ENCODE measurements around the gene NCOA1. TPM values are rescaled to one million over a fixed set of nuclear protein-coding genes. Genes with fewer than 3 reads are reported as not detected.
A peak's percentile ranks its signal among the peaks of the same experiment; 100 is the strongest.
"Not testable (repeated sequence)": the region's sequence is repeated elsewhere in the genome, so short reads cannot be mapped to it uniquely, and the experiment has no call there.

NCOA1 gene
- total RNA-seq, 1 experiment from 2014 or later: 4.1 TPM

DNA sequence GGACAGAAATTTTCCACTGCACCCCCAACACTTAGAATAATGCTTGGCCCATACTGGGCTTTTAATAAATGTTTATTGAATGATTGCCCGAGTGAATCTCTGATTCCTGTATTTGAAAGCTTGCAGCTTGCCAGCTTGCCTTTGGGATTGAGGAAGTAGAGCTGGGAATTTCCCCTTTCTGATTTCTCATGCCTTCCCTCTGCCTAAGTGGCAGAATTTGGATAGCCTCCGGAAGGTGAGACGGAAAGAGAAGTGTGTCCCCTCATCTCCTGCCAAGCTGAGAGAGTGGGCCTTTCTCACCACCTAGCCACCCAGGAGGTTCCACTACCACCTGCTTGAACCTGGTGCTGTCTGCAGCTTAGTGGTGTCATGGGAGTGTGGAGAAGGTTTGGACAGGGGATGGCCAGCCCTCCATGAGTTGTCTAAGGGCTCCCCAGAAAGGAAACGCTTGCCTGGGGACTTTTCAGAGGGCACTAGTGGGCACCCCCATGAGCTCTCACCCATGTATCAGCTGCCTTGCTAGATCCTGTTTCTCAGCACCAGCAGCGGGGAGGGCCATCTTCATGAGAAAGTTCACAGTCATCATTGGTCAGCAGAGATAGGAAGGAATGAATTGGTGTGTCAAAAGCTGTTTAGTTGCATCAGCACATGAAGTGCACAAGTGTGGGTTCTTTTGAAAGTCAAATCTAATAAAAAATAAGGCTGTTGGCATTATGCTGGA lies 8.6 kb upstream of the NCOA1 start:
- H3K4me2 ChIP-seq (ENCODE audit: low read depth, low read length, poor library complexity, severe bottlenecking): no peak overlapping the region

DNA sequence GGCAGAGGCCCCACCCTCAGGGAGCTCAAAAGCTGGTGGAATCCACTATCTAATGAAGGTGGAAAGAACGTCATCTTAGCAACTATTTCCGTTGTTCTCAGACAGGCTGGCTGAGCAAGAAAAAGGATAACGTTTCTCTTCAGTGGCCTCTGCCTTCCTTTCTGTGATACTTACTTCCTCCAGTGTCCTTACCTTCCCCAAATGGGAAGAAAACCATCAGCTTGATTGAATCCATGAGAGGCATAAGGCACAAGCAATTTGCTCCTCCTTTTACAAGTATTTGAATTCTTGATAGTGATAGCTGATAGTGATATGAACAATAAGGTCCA lies 8.1 kb upstream of the NCOA1 start:
- no peaks in the 10 kb centered on the region for H3K27me3 ChIP-seq (ENCODE audit: low read length)
- H3K4me1 ChIP-seq (ENCODE audit: low read length): no peaks in the 10 kb centered on the region
- H3K36me3 ChIP-seq (ENCODE audit: insufficient read depth, low read length): no peaks in the 10 kb centered on the region
- no peak overlapping the region for H3K4me2 ChIP-seq (ENCODE audit: low read depth, low read length, poor library complexity, severe bottlenecking)
- no peak overlapping the region for H3K27ac ChIP-seq (ENCODE audit: low read length)
- no peaks in the 10 kb centered on the region for H3K9me2 ChIP-seq (replicated peaks; ENCODE audit: insufficient read depth, low read length)
- no peak overlapping the region for H2AFZ ChIP-seq (ENCODE audit: low read length)
- H3K9me3 ChIP-seq (ENCODE audit: low read length): no peaks in the 10 kb centered on the region; the same call in 1 of the 2 replicates
- no peaks in the 10 kb centered on the region for H4K20me1 ChIP-seq (ENCODE audit: insufficient read depth, low read depth, low read length)
- no peak overlapping the region for H3K9ac ChIP-seq (ENCODE audit: low read length)
- no peaks in the 10 kb centered on the region for H3K79me2 ChIP-seq (ENCODE audit: low read length)
- DNase-seq: no peak
- H3K4me3 ChIP-seq (ENCODE audit: low read length): no peak overlapping the region

More for the DNA sequence above, 8.6 kb upstream of the NCOA1 start:
- Histone ChIP-seq H3K27me3 (ENCODE audit: low read length) (no peaks in the 10 kb centered on the region), H3K9me3 (ENCODE audit: low read length) (no peaks in the 10 kb centered on the region; the same call in 1 of the 2 replicates), H3K79me2 (ENCODE audit: low read length) (no peaks in the 10 kb centered on the region), H3K9me2 (replicated peaks; ENCODE audit: insufficient read depth, low read length) (no peaks in the 10 kb centered on the region), H4K20me1 (ENCODE audit: insufficient read depth, low read depth, low read length) (no peaks in the 10 kb centered on the region), H3K36me3 (ENCODE audit: insufficient read depth, low read length) (no peaks in the 10 kb centered on the region), H3K4me1 (ENCODE audit: low read length) (no peaks in the 10 kb centered on the region), H3K27ac (ENCODE audit: low read length) (no peak overlapping the region), H3K4me3 (ENCODE audit: low read length) (no peak overlapping the region), H3K9ac (ENCODE audit: low read length) (no peak overlapping the region), H2AFZ (ENCODE audit: low read length) (no peak overlapping the region)
- no peak for DNase-seq

DNA sequence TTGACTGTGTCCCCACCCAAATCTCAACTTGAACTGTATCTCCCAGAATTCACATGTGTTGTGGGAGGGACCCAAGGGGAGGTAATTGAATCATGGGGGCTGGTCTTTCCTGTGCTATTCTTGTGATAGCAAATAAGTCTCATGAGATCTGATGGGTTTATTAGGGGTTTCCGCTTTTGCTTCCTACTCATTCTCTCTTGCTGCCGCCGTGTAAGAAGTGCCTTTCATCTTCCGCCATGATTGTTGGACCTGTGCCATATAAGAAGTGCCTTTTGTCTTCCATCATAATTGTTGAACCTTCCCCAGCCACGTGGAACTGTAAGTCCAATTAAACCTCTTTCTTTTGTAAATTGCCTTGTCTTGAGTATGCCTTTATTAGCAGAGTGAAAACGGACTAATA lies 6.4 kb upstream of the NCOA1 start:
- H3K9me2 ChIP-seq (replicated peaks; ENCODE audit: insufficient read depth, low read length); H4K20me1 ChIP-seq (ENCODE audit: insufficient read depth, low read depth, low read length); DNase-seq; H3K9me3 ChIP-seq (ENCODE audit: low read length); H2AFZ ChIP-seq (ENCODE audit: low read length); H3K9ac ChIP-seq (ENCODE audit: low read length); H3K27me3 ChIP-seq (ENCODE audit: low read length); H3K4me2 ChIP-seq (ENCODE audit: low read depth, low read length, poor library complexity, severe bottlenecking); H3K79me2 ChIP-seq (ENCODE audit: low read length); H3K27ac ChIP-seq (ENCODE audit: low read length); H3K4me3 ChIP-seq (ENCODE audit: low read length); H3K36me3 ChIP-seq (ENCODE audit: insufficient read depth, low read length); H3K4me1 ChIP-seq (ENCODE audit: low read length): not testable (repeated sequence)

DNA sequence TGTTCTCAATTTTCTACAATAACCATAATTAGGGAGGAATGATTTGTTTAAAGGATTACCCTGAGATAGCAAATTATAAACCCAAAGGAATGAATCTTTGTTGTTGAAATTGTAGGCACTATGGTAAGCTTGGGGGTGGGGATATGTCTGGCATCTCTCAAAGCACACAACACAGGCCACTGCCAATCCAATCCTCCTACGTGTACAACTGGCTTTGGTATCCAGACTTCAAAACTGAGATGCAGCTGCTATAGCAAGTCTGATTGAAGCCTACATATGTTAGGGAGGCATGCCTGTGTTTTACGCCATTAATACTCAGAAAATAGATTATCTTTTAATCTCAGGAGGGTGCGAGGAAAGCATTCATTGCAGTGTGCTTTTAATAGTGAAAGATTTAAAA lies 5.9 kb upstream of the NCOA1 start:
- Histone ChIP-seq H3K36me3 (ENCODE audit: insufficient read depth, low read length) (no peaks in the 10 kb centered on the region), H3K4me1 (ENCODE audit: low read length) (peaks cover 9% of the 10 kb centered on the region), H3K4me3 (ENCODE audit: low read length) (no peak overlapping the region), H3K9me3 (ENCODE audit: low read length) (no peaks in the 10 kb centered on the region; the same call in 1 of the 2 replicates), H3K9me2 (replicated peaks; ENCODE audit: insufficient read depth, low read length) (no peaks in the 10 kb centered on the region), H3K79me2 (ENCODE audit: low read length) (no peaks in the 10 kb centered on the region), H3K4me2 (ENCODE audit: low read depth, low read length, poor library complexity, severe bottlenecking) (no peak overlapping the region), H3K27ac (ENCODE audit: low read length) (no peak overlapping the region), H3K9ac (ENCODE audit: low read length) (no peak overlapping the region), H3K27me3 (ENCODE audit: low read length) (no peaks in the 10 kb centered on the region), H2AFZ (ENCODE audit: low read length) (no peak overlapping the region), H4K20me1 (ENCODE audit: insufficient read depth, low read depth, low read length) (no peaks in the 10 kb centered on the region)
- DNase-seq: no peak

DNA sequence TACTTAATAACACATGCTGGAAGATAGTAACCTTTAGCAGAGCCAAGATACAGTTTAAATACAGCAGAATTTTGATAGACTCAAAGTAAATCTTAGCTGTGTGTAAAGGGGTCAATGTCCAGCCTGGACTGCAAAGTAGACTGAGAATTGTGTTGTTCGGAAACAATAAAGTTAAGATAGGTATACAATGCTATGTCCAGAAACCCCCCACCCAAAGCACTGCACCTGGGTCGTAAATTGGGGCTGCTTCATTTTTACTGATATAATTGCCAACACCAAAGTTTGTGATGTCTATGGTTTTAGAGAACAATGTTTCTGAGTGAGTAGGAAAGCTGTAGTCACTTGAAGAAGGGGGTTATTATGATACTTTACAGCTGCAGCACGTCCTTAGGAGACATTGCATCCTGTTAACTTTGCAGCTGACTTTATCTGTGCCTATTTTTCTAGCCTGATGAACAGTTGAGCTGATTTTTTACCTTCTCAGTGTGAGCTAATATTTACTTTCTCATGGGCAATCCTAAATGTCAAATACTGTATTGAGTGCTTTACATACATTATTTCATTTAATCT lies 4.3 kb upstream of the NCOA1 start:
- Histone ChIP-seq H3K4me3 (ENCODE audit: low read length) (no peak overlapping the region), H3K4me1 (ENCODE audit: low read length) (peaks cover 14% of the 10 kb centered on the region), H3K36me3 (ENCODE audit: insufficient read depth, low read length) (no peaks in the 10 kb centered on the region), H3K27me3 (ENCODE audit: low read length) (no peaks in the 10 kb centered on the region), H2AFZ (ENCODE audit: low read length) (no peak overlapping the region), H4K20me1 (ENCODE audit: insufficient read depth, low read depth, low read length) (no peaks in the 10 kb centered on the region), H3K9ac (ENCODE audit: low read length) (no peak overlapping the region), H3K9me2 (replicated peaks; ENCODE audit: insufficient read depth, low read length) (no peaks in the 10 kb centered on the region), H3K4me2 (ENCODE audit: low read depth, low read length, poor library complexity, severe bottlenecking) (no peak overlapping the region), H3K27ac (ENCODE audit: low read length) (no peak overlapping the region), H3K9me3 (ENCODE audit: low read length) (no peaks in the 10 kb centered on the region), H3K79me2 (ENCODE audit: low read length) (no peaks in the 10 kb centered on the region)
- DNase-seq: no peak

DNA sequence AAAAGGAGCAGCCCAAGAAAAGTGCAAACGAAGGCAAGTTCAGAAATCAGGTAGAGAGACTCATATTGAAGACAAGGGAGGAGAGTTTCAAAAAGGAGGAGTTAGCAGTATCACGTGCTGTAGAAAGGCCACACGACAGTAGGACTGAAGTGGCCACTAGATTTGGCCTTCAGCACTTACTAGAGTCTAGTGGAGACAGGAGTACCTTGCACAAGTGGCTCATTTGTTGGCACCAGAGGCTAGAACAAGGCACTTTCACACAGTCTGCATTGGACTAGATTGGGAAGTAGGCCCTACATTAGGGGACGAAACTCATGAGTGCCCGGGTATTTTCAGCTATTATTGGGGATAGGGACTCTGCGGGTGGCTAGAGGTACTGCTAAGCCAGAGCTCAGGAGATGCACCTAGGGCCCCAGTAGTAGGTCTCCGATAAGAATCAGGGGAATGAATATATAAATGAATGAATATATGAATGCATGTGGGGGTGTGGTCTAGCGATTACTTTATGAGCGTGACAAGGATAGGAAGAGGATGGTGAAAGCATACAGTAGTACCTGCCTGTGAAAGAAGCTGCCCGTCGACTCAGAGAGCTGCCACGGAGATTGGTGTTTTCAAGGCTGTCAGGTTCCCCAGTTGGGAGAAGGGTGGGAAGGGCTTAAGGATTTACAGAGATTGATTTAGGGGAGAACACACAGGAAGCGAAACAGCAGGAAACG lies 1.4 kb upstream of the NCOA1 start:
- no peak for DNase-seq

DNA sequence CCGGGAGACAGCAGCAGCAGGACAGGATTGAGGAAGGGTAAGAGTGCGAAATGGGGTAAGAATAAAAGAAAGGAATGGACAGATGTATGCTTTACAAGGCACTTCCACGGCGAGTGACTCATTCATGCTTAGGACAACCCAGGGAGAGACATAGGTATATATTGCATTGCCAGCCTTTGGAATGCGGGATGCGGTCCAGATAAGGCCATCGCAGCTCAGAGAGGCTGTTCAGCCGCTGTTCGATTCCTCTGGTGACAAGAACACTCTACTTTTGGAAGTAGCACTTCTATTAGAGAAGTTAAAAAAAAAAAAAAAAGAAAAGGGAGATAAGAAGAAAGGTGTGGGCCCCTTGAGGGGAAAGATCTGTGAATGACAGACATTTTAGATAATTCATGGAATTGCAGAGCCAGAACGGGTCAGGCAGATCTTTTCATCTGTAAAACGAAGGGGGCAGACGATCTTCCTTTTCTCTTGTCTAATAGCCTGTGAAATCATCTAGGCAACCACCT lies 819 bp upstream of the NCOA1 start:
- no peaks in the 10 kb centered on the region for H3K27me3 ChIP-seq (ENCODE audit: low read length)
- H3K36me3 ChIP-seq (ENCODE audit: insufficient read depth, low read length): no peaks in the 10 kb centered on the region
- peak overlapping the region; percentile 77 for H3K9ac ChIP-seq (ENCODE audit: low read length)
- H3K4me3 ChIP-seq (ENCODE audit: low read length): peak overlapping the region; percentile 69
- DNase-seq: no peak
- H3K4me2 ChIP-seq (ENCODE audit: low read depth, low read length, poor library complexity, severe bottlenecking): peak overlapping the region; percentile 76
- 0 out of 2 replicates have a peak, but pooled peaks cover 8% of the 10 kb centered on the region for H4K20me1 ChIP-seq (ENCODE audit: insufficient read depth, low read depth, low read length)
- H3K79me2 ChIP-seq (ENCODE audit: low read length): no peaks in the 10 kb centered on the region
- no peaks in the 10 kb centered on the region for H3K9me2 ChIP-seq (replicated peaks; ENCODE audit: insufficient read depth, low read length)
- no peak overlapping the region for H3K27ac ChIP-seq (ENCODE audit: low read length)
- peaks cover 20% of the 10 kb centered on the region for H3K4me1 ChIP-seq (ENCODE audit: low read length)
- H2AFZ ChIP-seq (ENCODE audit: low read length): peak overlapping the region; percentile 94
- H3K9me3 ChIP-seq (ENCODE audit: low read length): no peaks in the 10 kb centered on the region

More for the DNA sequence above, 1.4 kb upstream of the NCOA1 start:
- H3K4me1 ChIP-seq (ENCODE audit: low read length): peaks cover 20% of the 10 kb centered on the region
- H3K4me2 ChIP-seq (ENCODE audit: low read depth, low read length, poor library complexity, severe bottlenecking): peak overlapping the region; percentile 76
- H3K9me3 ChIP-seq (ENCODE audit: low read length): no peaks in the 10 kb centered on the region
- H3K36me3 ChIP-seq (ENCODE audit: insufficient read depth, low read length): no peaks in the 10 kb centered on the region
- H3K9me2 ChIP-seq (replicated peaks; ENCODE audit: insufficient read depth, low read length): no peaks in the 10 kb centered on the region
- H4K20me1 ChIP-seq (ENCODE audit: insufficient read depth, low read depth, low read length): 0 out of 2 replicates have a peak, but pooled peaks cover 8% of the 10 kb centered on the region
- H3K27me3 ChIP-seq (ENCODE audit: low read length): no peaks in the 10 kb centered on the region
- peak overlapping the region; percentile 94 for H2AFZ ChIP-seq (ENCODE audit: low read length)
- H3K79me2 ChIP-seq (ENCODE audit: low read length): no peaks in the 10 kb centered on the region
- peak overlapping the region; percentile 77 for H3K9ac ChIP-seq (ENCODE audit: low read length)
- H3K4me3 ChIP-seq (ENCODE audit: low read length): peak overlapping the region; percentile 69
- H3K27ac ChIP-seq (ENCODE audit: low read length): no peak overlapping the region

Data from Karpas-422 (cell line).